ENCODE results near the gene HHATL.

The HHATL gene

DNA sequence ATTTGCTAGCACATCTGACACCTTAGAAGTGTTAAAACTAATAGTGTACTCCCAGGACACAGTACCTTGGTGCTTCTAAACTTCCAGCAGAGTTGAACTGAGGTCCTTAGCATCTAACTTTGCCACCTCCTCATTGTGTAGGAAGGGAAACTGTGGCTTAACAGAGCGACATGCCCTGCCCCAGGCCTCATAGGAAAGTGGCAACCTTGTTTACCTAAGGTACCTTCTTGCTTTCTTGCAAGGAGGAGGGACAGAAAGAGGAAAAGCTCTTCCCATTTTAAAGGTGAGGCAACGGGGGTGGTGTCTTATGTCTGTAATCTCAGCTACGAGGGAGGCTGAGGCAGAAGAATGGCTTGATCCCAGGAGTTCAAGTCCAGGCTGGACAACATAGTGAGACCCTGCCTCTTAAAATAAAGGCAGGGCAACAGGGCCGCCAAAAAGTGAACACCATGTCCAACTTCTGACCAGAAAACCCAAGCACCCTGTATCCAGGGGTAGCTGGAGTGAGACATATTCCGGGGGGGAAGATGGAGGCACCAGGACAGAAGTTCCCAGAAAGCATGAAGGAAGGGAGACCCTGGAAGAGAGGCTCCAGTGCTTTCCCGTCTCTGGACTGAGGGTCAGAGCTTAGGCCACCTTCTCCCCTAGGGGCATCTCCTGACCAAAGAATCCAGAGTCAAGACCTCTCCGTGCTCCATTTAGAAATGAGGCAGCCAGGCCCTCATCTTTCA lies 17.8 kb downstream of the HHATL start:
- no peak for DNase-seq (ENCODE audit: low spot score)

DNA sequence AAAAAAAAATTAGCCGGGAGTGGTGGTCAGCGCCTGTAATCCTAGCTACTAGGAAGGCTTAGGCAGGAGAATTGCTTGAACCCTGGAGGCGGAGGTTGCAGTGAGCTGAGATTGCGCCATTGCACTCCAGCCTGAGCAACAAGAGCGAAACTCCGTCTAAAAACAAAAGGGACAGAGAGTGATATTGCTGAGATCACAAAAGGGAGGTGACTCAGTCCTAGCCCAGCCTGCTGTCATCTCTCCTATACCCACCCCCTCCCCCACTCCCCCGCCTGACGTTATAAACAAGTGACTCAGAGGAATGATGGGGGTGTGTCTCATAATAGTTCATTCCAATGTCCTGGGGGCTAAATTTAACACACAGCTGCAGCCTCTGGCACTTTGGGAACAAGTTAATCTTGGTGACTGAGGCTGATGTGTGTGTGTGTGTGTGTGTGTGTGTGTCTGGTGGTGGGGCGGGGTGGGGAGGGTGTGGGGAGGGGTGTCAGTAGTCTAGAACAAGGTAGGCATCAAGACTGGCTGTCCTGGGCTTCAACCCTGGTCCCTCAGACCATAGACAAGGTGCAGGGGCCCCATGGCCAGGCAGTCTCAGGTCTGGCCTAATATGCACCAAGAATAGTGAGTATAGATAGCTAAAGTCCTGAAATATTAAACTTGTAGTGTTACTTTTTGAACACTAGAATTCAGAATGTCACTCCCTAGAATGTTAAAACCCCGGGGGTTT lies 18.6 kb downstream of the HHATL start:
- DNase-seq (ENCODE audit: low spot score): peak; percentile 92

DNA sequence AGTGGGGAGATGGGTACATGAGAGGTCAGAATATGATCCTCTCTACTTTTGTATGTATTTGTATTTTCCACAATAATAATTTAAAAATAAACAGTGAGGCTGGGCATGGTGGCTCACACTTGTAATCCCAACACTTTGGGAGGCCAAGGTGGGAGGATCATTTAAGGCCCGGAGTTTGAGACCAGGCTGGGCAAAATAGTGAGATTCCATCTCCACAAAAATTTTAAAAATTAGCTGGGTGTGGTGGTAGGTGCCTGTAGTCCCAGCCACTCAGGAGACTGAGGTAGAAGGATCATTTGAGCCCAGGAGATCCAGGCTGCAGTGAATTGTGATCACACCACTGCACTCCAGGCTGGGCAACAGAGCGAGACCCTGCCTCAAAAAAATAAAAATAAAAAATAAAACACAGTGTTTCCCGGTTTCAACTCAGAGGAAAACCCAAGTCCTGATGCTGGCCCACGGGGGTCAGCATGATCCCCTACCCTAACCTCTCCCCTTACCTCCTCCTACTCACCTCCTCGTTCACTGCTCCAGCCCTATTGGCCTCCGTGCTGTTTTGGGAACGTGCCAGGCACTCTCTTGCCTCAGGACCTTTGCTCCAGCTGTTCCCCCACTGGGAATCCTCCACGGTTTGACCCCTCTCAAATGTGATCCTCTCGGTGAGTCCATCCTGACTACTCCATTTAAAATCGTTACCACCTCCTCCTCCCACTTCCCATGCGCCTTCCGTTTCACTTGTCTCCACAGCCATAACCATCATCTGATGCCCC lies 20.1 kb downstream of the HHATL start:
- DNase-seq (ENCODE audit: low spot score): no peak

DNA sequence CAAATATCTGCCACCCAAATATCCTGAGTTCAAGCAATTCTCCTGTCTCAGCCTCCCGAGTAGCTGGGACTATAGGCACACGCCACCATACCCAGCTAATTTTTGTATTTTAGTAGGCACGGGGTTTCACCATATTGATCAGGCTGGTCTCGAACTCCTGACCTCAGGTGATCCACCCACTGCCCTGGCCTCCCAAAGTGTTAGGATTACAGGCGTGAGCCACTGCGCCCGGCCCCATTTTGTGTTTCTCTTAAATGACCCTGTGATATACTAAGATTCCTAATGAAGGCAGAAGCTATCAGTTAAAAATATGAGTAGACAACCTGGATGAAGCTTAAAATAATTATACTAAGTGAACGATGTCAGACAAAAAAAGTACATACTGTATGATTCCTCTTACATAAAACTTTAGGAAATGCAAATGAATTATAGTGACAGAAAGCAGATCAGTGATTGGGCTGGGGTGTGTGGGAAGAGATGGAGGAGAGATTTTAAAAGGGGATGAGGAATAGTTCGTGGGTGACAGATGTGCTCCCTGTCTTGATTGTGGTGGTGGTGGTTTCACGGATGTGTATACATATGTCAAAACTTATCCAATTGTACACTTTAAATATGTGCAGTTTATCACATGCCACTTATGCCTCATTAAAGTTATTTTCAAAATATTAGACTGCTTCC lies 21.1 kb downstream of the HHATL start:
- DNase-seq (ENCODE audit: low spot score): no peak

DNA sequence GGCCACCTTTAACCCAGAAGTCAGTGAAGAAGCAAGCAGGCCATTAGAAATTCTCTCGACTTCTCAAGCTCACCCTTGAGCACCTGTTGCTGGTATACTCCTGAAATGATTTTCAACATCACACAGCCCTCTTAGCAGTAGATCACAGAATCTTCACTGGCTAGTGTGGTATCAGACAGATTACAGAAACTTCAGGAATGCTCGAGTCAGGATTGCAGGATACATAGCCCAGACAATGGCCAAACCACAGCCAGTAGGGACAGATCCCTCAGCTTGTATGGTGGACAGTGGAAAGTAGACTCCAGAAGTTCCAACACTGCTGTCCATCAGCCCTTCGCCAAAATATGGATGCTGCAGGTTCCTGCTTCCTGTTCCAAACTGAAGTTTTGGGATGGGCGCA lies 21.8 kb downstream of the HHATL start:
- no peak for DNase-seq (ENCODE audit: low spot score)

DNA sequence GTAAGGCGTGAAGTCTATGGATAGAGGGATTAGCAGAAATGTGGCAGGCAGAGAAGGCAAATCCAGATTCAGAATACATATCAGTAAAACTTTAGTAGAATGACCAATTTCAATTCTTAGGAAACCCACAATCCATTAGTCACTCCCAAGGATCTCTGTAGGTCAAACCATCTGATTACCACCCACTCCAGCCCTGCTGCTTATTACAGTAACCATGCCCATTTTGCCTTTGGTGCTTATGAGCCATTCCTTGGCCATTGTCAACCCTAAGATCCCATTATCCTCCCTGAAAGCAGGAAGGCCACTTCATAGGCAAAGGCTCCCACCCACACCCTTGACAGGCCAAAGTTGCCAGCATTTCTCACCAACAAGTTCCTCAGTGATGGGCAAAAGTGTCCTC lies 22.3 kb downstream of the HHATL start:
- DNase-seq (ENCODE audit: low spot score): no peak

DNA sequence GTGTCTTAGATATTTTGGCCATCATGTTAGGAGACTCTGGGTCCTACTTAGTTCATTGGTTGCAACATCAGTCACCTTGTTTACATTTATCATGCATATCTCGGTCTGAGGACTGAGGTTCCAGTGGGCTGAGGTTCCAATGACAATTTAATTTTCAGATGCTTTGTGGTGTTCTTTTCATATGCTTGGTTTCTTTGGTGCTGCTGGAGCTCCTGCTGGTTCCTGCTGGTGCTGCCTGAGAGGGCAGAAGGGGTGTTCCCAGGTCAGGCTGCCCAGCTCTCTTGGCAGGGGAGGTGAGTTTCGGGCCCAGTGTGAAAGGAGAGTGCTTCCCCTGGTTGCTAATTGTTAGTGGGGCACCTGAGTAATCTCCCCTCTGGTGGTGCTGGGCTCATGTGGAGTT lies 24.2 kb downstream of the HHATL start:
- DNase-seq (ENCODE audit: low spot score): no peak

DNA sequence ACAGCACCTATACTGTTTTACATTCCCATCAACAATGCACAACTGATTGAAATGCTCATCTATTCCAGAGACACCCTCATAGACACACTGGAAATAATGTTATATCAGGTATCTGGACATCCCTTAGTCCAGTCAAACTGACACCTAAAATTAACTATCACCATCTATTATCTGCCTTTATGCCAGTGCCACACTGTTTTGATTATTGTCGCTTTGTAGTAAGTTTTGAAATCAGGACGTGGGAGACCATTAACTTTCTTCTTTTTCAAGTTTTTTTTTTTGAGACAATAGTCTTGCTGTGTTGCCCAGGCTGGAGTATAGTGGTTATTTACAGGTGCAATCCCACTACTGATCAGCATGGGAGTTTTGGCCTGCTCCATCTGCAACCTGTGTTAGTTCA lies 26.7 kb downstream of the HHATL start:
- no peak for DNase-seq (ENCODE audit: low spot score)

DNA sequence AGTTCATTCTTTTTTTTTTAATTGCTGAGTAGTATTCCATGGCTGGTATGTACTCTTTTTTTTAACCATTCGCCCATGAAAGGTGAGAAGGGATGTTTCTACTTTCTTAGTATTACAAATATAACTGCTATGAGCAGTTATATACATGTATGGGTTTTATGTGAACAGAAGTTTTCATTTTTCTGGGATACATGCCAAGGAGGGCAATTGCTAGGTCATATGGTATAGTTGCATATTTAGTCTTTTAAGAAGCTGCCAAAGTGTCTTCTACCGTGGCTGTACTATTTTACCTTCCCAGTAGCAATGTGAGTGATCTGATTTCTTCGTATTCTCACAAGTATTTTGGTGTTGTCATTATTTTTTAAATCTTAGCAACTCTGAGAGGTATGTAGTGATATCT lies 28.5 kb downstream of the HHATL start:
- no peak for DNase-seq (ENCODE audit: low spot score)

DNA sequence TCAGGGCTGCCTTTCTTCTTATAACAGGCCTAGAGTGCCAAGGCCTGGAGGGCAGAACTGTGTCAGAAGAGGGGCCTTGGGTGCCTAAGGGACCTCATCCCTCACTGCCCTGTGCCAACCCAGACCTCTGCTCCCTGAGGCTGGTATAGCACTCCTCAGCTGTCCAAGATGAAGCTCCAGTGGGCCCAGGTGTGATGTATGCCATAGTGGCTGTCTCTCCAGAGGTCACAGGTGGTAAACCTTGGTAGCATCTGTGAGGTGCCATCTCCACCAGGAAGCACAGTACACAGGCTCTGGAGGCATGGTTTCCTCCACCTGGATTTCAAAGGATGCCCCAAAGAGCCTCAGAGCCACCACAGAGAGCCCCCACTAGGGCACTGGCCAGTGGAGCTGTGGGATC lies 29.5 kb downstream of the HHATL start:
- no peak for DNase-seq (ENCODE audit: low spot score)

DNA sequence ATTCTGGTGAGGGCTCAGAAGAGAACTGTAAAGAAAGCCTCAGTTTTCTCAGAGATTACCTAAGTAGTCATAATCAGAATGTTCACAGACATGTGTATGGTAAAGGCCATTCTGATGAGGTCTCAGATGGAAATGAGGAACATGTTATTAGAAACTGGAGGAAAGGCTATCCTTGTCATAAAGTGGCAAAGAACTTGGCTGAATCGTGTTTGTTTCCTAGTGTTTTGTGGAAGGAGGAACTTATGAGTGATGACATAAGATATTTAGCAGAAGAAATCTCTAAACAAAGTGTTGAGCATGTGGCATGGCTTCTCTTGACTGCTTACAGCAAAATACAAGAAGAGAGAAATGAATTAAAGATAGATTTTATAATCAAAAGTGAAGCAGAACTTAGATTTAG lies 30.1 kb downstream of the HHATL start:
- no peak for DNase-seq (ENCODE audit: low spot score)

DNA sequence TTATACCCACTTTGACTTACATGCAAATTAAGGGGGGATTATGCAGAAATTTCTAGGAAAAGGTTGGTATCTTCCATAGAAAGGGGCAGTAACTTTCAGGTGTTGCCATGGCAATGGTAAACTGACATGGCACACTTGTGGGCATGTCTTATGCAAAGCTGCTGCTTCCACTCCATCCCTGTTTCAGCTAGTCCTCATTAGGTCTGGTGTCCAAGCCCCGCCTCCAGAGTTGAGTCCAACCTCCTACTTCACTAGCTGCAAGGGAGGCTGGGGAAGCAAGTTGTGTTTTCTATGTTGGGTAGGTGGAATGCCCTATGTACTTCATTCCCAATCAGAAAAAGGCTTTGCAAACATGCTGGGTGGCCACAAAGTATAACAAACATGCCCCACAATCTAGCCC lies 31.9 kb downstream of the HHATL start:
- no peak for DNase-seq (ENCODE audit: low spot score)

DNA sequence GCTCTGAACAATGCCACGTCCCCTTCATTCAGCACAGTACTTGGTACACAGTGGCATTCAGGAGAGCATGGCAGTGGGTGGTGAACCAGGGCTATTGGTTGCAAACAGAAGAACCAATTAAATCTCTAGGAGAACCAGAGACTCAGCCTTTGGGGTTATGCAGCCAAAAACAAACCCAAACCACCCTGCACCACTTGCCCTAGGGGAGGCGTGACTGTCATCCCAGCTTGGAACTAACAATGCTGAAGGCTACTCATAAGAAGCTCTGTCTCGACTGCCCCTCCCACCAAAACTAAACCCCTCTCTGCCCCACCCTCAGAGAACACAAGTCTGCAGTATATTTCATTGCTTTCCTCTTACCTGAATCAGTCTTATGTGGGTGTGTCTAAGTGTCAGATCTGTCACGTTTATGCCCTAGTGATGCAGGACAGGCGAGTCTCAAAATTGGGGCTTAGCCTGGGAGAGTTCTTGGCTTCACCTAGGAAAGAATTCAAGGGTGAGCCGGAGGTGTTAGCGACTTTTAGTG lies 32.5 kb downstream of the HHATL start:
- no peak for DNase-seq (ENCODE audit: low spot score)

DNA sequence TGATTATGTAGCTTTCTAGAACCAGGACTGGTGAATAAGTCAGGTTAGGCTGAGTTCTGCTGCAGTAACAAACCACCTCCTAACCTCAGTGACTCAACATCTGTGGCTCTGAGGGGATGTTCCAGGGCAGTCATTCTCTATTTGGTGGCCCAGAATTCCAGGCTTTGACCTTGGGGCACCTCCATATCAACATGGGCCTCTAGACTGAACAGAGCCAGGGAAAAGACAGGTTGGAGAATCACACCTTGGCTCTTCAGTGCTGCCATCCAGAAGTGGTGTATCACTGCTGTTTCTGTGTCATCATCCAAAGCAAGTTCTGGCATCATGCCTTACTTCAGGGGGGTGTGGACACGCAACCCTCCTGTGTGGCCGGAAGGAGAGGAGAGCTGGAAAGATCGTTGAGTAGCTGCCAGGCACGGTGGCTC lies 33.8 kb downstream of the HHATL start:
- no peak for DNase-seq (ENCODE audit: low spot score)

DNA sequence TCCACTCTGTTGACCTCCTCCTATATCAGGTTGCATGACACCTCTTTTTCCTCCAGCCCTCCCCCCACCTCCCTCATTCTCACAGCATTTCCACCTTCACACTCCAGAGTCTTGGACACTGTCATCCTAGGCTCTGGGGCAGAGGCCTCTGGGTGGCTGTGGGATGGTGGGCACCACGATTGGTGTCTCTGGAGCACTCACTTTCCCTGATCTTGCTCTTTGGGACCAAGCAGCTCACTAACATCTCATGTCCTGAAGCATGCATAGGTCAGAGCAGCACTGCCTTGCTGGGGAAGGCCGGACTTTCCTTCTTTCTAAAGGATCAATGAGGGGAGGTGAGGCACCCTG lies 34.2 kb downstream of the HHATL start:
- no peak for DNase-seq (ENCODE audit: low spot score)

DNA sequence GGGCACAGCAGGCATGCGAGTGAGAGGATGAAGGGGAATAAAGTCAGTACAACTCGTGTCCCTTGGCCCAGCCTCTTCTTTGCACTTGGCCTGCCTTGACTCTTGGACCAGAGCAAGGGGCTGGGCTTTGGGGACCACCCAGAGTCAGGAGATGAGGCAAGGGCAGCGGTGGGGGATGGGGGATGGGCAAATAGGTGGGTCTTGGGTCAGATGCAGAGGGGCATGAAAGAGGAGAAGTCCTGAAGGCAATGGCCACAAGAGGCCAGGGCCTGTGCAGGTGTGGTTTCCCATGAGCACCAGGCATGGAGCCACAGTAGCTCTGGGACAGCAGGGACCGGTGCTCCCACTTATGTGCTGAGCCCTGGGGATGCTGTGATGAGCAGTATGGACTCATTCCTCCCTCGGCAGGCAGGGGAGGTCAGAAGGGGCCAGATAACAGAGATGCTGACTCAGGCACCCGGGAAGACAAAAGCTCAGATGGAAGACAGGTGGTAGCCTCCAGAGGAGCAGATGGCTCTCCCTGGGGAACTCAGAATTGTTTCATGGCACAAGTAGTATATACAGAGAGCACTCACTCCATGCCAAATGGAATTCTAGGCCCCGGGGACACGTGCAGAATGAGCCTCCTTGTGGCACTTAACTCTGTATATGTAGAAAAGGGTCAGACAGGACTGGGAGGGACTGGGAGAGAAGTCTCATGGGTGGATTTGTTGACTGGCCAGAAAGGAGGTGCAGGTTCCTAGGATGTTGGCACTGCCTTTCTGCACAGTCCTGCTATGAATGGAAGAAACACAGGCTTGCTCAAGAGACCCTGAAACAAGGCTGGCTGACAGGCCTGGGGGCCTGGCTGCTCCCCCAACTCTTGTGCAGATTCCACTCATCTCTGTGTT lies 34.8 kb downstream of the HHATL start:
- DNase-seq (ENCODE audit: low spot score): no peak

DNA sequence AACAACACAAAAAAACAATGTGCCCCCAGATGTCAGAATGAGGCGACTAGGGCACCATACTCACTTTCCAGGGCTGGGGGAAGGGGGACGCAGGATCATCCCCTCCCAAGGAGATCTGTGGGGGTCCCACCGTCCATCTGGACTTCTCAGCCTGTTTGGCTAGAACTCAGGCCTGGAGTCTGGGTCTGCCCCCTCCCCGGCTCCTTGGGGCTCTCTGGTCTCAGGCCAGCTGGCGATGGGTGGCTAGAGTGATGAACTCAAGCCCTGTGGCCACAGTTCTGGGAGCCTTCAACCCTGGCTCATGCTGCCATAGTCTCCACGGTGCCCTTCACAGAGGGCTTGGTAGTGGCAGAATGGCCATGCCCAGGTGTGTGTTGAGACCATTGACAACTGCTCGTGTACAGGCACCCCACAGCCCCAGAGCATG lies 35.5 kb downstream of the HHATL start:
- DNase-seq (ENCODE audit: low spot score): no peak

DNA sequence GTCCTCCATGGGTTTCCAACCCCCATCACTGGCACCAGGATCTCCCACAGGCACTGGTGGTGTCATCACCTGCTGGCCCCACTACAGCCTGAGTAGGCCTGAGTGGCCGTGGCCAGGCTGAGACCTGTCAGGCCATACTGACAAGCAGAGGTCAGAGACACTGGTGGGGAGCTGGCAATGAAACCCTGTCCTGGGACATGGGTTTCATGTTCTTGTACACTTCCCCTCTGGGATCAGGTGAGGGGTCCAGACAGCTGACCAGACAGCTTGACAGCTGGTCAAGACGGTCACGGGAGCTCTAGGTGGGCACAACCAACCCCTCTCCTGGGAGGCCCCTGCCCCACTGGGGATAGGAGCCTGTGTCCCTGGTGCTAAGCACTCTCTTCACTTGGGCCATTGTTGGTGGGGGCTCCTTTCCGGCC lies 36.0 kb downstream of the HHATL start:
- no peak for DNase-seq (ENCODE audit: low spot score)

DNA sequence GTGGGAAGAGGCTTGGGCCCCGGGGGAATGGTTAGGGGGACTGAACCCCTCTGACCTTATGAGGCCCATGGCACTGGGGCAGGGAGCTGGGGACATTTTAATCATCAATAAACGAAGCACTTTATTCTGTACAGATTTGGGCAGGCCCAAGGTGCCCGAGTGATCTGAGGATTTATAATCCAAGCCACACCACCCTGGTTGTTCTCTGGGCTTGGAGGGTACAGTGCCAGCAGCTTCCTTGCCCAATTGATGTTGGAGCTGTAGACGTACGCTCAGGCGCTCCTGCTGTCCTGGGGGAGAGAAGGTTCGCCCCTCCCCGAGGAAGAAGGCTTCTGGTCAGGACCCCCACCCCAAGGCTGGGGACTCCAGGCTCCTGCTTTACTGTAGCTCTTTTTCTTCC lies 36.6 kb downstream of the HHATL start:
- no peak for DNase-seq (ENCODE audit: low spot score)

DNA sequence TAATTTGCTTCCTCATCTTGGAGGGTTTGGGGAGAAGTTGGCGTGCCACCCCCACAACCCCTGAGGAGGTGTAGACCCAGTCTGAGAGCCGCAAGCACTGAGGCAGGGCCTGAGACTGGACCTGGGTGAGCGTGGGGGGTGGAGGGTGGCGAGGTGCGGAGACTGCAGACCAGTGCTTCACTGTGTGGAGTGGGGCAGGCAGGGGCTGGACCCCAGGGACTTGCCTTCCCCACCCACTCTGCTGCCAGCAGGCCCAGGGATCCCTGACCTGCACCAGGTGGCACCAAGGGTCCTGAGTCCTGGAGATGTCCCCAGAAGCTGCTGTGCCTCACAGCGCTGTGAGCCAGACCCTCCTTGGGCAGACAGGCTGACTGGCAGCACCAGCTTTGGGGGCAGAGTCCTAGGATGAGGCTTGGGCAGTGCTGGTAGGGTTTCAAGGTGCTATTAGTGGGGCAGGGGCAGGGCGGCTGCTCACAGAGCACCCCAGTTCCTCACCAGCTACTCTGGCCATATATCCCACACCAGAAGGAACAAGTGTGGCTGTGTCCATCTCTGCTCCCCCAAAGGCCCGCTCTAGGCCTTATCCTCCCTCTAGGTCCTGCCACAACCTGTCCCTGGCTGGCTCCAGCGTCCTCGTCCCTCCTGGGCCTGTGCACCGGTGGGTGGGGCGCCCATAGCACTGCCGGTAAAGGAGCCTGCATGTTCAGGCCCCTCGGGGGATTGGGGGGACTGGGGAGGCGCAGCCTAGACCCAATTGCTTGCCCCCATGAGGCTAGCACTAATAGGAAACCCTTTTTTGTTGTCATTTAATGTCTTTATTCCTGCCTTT lies 37.3 kb downstream of the HHATL start:
- no peak for DNase-seq (ENCODE audit: low spot score)
